ENCODE measurements around the gene RNF121.
A peak's percentile ranks its signal among the peaks of the same experiment; 100 is the strongest.

RNF121 gene

DNA sequence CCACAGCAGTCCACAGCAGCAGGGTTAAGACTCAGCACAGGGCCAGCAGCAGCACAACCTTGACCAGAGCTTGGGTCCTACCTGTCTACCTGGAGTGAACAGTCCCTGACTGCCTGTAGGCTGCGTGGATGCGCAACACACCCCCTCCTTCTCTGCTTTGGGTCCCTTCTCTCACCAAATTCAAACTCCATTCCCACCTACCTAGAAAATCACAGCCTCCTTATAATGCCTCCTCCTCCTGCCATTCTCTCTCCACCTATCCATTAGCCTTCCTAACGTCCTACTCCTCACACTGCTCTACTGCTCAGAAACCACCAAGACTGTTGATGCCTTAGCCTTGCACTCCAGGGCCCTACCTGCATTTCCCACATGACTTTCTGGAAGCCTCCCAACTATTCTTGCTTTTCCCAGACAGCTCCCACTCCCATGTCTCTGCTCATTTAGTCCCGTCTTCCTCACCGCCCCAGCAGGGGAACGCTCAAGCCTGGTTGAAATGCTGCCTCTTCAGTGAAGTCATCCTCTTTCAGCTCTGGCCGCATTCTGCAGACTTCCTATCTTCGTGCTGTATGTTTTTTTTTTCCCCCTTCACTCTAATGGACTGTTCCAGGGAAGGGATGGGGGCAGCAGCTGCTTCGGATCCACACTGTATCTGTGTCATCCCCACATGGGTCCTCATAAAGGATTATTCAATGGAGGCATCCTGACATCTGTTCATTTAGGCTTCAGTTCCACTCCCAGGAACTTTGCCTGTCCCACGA lies 73.2 kb downstream of the RNF121 start:
- H3K4me3 ChIP-seq (ENCODE audit: low read depth, low read length): no peak overlapping the region
- peak; percentile 46 for DNase-seq (ENCODE audit: low read depth)
- TF ChIP-seq CTCF (conservative IDR thresholded peaks at IDR 0.05; ENCODE audit: low read depth, low read length): no peak

DNA sequence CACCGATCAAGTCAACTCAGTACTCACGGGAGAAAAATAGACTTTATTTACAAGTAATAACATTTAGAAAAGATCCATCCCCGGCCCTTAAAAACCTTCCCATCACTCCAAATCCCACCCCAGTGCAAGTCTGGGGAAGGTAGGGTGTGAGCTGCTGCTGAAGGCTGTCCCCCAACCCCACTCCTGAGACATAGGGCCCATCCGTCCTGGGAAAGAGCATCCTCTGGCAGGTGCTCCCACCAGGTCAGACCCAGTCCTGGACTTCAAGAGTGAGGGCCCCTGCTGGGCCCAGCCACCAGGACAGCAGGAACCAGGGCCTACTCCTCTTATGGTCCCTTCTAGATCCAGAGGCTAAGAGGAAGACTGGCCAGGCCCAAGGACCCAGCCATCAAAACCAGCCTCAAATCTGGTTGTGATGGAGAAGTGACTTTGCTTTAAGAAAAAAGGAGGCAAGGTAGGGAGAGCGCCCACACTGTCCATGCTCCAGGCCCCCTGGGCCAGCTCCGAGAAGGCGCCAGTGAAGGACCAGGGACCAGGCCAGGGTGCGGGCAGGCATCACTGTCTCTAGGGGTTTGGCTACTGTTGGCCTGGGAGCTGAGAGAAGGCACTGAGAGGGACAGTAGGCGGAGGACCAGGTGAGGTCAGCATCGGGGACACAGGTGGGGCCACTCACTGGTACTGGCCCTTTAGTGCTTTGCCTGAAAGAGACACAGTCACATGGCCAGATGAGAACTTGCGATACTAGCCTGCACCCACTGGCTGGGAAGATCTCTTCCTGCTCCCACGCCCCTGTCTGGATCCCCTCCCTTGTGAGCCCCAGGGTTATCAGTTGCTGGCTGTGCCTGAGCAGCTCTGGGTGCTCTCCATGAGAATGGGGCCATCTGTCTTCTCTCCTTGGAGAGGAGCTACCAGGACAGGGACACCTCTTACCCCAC lies 74.3 kb downstream of the RNF121 start:
- DNase-seq (ENCODE audit: low read depth): no peak
- no peak overlapping the region for H3K4me3 ChIP-seq (ENCODE audit: low read depth, low read length)

GRCh38 chr11:72003776-72004171 lies 74.9 kb downstream of the RNF121 start:
- no peak overlapping the region for H3K4me3 ChIP-seq (ENCODE audit: low read depth, low read length)
- TF ChIP-seq CTCF (conservative IDR thresholded peaks at IDR 0.05; ENCODE audit: low read depth, low read length): no peak
- DNase-seq (ENCODE audit: low read depth): no peak

More for the DNA sequence above, 74.3 kb downstream of the RNF121 start:
- TF ChIP-seq CTCF (conservative IDR thresholded peaks at IDR 0.05; ENCODE audit: low read depth, low read length): no peak

DNA sequence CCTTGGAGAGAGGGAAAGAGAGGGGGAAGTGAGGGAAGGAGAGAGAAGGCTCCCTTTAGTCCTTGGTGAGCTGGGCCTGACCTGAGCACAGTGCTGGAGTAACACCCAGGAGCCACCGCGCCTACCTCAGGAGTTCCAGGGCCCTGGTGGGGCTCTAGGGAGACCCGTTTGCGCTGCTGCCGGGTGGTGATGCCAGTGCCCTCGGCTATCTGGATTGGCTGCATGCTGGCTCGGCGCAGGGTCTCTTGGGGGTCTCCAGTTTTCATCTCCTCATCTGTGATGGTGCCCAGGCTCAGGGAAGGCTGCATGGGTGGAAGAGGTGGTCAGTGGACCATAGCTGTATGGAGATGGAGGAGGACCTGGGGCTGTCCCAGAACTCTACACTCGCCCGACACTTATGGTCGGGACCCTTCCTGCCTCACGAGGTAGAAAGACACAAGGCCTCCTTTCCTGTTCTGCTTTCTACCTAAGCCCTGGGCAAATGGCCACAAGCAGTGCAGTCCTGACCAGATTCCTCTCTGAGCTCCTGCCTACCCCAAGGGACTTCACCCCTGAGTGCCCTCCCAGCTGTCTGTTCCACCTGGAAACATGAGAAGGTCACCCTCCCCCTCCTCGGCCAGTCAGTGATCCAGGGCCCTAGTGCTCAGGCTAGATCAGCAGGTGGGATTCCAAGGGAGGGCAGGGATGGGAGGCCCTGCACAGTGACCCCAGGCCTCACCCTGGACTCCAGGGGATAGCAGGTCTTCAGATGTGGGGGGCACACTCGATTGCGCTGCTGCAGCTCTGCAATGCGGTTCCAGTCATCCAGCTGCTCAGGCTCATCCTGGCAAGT lies 75.9 kb downstream of the RNF121 start:
- TF ChIP-seq CTCF (conservative IDR thresholded peaks at IDR 0.05; ENCODE audit: low read depth, low read length): no peak
- H3K4me3 ChIP-seq (ENCODE audit: low read depth, low read length): no peak overlapping the region
- no peak for DNase-seq (ENCODE audit: low read depth)

DNA sequence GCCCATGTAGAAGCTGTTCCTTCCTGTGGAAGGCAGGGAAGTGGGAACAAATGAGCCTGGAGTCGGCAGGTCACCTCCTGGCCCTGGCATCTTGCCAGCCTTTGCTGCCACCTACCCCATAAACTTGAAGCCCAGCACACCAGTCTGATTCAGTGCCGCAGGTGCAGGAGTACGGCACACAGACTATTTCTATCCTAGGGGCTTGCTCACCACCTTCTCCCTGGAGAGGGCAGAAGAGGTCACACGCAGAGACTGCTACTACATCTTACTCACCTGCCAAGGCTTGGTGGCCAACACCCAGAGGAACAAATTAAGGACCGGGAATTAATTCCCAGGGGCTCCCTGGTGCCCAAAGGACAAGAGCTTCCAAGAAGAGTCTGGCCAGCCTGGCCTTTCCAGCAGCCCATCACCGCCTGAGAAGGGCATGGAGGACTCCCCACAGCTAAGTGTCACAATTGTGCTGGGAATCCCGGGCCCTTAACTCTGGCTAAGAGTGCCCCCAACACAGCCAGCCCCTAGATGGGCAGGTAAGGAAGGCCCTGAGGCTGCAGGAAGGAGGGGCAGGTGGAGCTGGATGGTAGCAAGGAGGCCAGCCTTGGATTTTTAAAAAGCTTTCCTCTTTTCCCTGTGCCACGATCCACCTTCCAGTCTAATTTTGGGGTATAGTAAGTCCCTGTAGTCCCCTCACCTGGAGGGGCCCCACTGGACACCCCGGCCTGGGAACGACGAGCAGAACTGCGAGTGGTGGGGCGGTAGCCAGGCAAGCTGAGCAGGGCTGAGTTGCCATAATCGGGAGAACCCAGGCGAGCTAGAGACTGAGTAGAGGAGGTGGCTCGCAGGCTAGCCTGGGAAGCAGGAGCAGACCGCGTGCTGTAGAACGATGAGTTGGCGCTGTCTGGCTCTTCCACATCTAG lies 76.8 kb downstream of the RNF121 start:
- no peak overlapping the region for H3K4me3 ChIP-seq (ENCODE audit: low read depth, low read length)
- no peak for TF ChIP-seq CTCF (conservative IDR thresholded peaks at IDR 0.05; ENCODE audit: low read depth, low read length)
- DNase-seq (ENCODE audit: low read depth): no peak
